Kasumi-1 (cell line): ENCODE measurements around the gene POLD1.
A peak's percentile ranks its signal among the peaks of the same experiment; 100 is the strongest.
"Not testable (repeated sequence)": the region's sequence is repeated elsewhere in the genome, so short reads cannot be mapped to it uniquely, and the experiment has no call there.

Source experiments
- DNase-seq, 2 experiments: peaks; one replicate each; lab custom pipeline; 2025; lab: John Stamatoyannopoulos, UW

Gene POLD1

DNA sequence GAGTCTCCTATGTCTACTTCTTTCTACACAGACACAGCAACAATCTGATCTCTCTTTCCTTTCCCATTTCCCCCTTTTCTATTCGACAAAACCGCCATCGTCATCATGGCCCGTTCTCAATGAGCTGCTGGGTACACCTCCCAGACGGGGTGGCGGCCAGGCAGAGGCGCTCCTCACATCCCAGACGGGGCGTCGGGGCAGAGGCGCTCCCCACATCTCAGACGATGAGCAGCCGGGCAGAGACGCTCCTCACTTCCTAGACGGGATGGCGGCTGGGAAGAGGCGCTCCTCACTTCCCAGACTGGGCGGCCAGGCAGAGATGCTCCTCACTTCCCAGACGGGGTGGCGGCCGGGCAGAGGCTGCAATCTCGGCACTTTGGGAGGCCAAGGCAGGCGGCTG is 6.8 kb downstream of the POLD1 start:
- DNase-seq, result not testable (repeated sequence)

- no peak for DNase-seq
These were observed 8.6 kb downstream of the POLD1 start for GRCh38 chr19:50392759-50393158.

- no peak for DNase-seq
These were observed 9.4 kb downstream of the POLD1 start for GRCh38 chr19:50393589-50393988.

DNA sequence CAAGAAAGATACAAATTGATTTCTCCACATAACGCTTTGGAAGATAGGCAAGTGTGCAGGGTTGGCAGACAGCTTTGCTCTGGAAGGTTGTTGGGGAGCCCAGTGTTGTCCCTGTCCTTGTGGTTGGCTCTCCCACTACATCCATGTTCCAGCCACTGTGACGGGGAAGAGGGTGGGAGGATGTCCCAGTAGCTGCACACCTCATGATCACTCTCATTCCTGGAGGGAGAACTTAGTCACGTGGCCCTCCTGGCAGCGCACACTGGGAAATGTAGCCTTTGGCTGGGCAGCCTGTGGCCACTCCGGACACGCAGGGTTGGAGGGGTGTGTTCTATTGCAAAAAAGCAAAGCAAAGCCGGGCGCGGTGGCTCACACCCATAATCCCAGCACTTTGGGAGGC is 9.9 kb downstream of the POLD1 start:
- no peak for DNase-seq

DNA sequence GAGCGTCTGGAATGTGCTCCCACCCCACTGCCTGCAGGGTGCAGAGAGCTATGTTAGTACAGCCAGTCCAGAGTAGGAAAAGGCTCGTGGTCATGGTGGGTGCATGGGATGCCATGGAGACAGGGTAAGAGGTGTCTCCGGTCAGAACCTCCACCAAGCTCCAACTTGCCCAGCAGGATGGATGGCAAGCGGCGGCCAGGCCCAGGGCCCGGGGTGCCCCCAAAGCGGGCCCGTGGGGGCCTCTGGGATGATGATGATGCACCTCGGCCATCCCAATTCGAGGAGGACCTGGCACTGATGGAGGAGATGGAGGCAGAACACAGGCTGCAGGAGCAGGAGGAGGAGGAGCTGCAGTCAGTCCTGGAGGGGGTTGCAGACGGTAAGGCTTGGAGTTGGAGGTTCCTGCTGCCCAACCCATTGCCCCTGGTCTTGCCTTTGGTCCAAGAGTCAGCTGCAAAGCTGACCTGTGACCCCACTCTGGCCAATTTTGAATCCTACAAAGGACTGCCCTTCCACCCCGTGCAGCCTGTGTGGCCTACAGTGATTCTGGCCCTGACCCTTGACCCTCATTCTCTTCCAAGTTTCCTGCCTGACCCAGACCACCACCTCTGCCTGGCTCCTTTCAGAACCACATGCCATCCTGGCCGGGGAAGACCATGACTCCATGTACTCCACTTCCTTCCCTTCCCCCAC is 14.7 kb downstream of the POLD1 start:
- DNase-seq, result no peak

DNA sequence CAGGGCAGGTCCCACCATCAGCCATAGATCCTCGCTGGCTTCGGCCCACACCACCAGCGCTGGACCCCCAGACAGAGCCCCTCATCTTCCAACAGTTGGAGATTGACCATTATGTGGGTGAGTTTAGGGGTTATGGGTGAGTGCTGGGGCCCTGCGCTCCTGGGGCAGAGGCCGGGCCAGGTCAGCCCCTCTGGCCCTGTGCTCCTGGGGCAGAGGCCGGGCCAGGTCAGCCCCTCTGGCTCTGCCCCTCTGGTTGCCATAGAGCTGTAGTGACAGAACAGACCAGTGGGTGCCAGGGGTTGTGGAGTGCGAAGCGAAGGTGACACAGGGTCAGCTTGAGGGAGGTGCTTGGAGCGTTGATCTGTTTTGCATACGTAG is 15.2 kb downstream of the POLD1 start:
- no peak for DNase-seq

DNA sequence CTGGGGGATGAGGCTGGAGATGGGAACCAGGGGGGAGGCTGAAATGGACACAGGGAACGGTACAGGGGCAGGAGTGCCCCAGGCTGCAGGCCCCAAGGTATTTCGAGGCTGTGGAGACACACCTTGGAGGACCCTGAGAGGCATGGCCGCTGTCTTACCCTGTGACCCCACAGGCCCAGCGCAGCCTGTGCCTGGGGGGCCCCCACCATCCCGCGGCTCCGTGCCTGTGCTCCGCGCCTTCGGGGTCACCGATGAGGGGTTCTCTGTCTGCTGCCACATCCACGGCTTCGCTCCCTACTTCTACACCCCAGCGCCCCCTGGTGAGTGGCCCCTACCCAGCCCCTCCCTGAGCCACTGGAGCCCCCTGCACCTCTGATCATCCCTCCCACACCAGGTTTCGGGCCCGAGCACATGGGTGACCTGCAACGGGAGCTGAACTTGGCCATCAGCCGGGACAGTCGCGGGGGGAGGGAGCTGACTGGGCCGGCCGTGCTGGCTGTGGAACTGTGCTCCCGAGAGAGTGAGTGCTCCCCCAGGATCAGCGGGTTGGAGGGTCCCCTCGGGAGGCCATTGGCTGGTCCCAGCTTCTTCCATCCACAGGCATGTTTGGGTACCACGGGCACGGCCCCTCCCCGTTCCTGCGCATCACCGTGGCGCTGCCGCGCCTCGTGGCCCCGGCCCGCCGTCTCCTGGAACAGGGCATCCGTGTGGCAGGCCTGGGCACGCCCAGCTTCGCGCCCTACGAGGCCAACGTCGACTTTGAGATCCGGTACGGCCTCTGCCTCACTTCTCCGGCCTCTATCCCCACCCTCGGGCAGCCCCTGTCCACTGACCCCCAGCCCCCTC is 17.7 kb downstream of the POLD1 start:
- DNase-seq, result no peak

DNA sequence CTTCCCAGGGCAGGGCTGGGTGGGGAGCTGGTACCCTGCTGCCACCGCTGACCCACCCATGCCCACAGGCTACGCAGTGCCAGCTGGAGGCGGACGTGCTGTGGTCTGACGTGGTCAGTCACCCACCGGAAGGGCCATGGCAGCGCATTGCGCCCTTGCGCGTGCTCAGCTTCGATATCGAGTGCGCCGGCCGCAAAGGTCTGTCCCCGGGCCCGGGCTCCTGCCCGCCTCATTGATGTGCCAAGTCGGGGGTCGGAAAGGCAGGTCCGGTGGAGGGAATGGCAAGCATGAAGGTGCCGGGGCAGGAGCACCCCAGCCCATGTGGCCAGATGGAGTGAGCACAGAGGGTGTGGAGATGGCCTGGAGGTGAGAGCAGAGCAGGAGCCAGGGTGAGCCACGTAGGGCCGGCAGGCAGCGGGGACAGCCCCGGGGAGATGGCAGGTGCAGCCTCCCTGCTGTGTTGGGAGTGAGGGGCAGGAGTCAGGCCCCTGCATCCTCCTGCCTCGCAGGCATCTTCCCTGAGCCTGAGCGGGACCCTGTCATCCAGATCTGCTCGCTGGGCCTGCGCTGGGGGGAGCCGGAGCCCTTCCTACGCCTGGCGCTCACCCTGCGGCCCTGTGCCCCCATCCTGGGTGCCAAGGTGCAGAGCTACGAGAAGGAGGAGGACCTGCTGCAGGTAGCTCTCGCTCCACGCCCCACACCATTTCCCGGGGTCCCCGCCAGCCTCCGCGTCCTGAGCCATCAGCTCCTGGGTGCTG is 18.6 kb downstream of the POLD1 start:
- no peak for DNase-seq

GRCh38 chr19:50406156-50406820 is 22.1 kb downstream of the POLD1 start:
- DNase-seq, result no peak

DNA sequence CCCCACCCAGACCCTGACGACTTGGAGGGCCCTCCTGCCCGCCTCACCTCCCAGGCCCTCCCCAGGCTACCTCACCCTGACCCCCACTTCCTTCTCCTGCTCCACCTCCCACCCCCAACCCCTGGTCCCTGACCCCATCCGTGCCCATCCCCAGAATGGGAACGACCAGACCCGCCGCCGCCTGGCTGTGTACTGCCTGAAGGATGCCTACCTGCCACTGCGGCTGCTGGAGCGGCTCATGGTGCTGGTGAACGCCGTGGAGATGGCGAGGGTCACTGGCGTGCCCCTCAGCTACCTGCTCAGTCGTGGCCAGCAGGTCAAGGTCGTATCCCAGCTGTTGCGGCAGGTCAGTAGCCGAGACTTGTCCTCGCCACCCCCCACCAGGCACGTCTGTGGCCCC is 22.7 kb downstream of the POLD1 start:
- no peak for DNase-seq

- DNase-seq, result no peak
These were observed 25.2 kb downstream of the POLD1 start for GRCh38 chr19:50409347-50409746.

DNA sequence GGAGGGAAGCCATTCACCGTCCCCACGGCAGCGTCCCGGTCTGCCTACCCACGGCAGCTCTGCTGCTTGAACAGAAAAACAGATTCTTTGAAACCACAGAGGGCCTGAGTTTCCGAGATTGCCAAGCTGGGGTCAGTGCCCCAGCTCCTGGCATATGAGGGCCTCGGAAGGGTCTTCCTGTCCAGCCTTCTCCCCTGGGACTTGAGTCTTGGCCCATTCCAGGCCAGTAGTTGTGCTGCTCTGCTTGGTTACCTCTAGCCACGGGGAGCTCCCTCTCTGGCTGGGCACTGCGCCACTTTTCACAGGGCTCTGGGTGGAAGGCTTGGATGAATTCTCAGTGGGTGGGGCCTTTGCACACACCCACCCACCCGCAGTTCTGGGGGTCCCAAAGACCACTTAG is 26.0 kb downstream of the POLD1 start:
- DNase-seq, result no peak

DNA sequence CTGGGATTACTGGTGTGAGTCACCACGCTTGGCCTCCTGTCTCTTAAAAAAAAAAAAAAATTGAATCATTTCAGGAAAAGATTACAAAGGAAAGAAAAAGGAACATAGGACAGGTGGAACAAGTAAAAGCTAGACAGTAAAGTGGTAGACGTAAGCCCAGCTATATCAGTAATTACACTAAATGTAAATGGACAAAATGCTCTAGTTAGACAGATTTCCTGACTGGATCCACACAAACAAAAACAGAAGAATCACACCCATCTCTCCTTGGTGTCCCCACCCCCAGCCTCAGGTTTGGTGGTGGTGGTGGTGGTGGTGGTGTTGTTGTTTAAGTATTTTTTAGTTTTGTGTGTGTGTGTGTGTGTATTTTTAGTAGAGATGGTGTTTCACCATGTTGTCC is 28.3 kb downstream of the POLD1 start:
- no peak for DNase-seq

DNA sequence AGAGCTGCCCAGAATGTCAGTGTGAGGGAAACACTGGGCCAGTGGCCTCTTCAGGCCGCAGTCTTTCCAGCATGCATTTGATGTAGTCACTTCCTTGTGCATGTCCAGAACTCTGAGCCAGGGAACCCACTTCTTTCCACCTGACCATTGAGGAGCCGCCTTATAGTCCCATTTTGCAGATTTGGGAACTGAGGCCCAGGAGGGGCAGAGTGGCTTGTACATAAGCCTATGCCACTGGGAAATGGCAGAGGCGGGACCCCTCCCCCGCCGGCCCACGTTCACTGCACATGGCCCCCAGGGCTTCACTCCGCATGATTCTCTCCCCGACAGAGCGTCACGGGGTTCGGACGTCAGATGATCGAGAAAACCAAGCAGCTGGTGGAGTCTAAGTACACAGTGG is 28.9 kb downstream of the POLD1 start:
- no peak for DNase-seq

GRCh38 chr19:50413531-50413930 is 29.4 kb downstream of the POLD1 start:
- DNase-seq, result no peak

- peak; percentile 26 to 27 for DNase-seq
These were observed 30.9 kb downstream of the POLD1 start for GRCh38 chr19:50414864-50415660.

- peak; percentile 54 to 59 for DNase-seq
These were observed 31.5 kb downstream of the POLD1 start for GRCh38 chr19:50415661-50416033.

GRCh38 chr19:50416034-50416977 is 32.2 kb downstream of the POLD1 start:
- DNase-seq, result no peak

- no peak for DNase-seq
These were observed 33.2 kb downstream of the POLD1 start for GRCh38 chr19:50417111-50418081.
